ENCODE measurements around the gene MICALL2.

Gene MICALL2

GRCh38 chr7:1455241-1455939 lies 3.9 kb downstream of the MICALL2 start:
- TF ChIP-seq, protein P1, sequence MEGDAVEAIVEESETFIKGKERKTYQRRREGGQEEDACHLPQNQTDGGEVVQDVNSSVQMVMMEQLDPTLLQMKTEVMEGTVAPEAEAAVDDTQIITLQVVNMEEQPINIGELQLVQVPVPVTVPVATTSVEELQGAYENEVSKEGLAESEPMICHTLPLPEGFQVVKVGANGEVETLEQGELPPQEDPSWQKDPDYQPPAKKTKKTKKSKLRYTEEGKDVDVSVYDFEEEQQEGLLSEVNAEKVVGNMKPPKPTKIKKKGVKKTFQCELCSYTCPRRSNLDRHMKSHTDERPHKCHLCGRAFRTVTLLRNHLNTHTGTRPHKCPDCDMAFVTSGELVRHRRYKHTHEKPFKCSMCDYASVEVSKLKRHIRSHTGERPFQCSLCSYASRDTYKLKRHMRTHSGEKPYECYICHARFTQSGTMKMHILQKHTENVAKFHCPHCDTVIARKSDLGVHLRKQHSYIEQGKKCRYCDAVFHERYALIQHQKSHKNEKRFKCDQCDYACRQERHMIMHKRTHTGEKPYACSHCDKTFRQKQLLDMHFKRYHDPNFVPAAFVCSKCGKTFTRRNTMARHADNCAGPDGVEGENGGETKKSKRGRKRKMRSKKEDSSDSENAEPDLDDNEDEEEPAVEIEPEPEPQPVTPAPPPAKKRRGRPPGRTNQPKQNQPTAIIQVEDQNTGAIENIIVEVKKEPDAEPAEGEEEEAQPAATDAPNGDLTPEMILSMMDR (IDR thresholded peaks at IDR 0.05; ENCODE audit: low read depth, low read length): no peak
- TF ChIP-seq MYC (IDR thresholded peaks at IDR 0.05; ENCODE audit: low read depth, low read length): no peak
- TF ChIP-seq POLR2A (IDR thresholded peaks at IDR 0.05; ENCODE audit: extremely low read depth, insufficient read length): no peak
- TF ChIP-seq, protein P2, sequence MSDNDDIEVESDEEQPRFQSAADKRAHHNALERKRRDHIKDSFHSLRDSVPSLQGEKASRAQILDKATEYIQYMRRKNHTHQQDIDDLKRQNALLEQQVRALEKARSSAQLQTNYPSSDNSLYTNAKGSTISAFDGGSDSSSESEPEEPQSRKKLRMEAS (IDR thresholded peaks at IDR 0.05; ENCODE audit: low read depth, low read length): no peak
- DNase-seq (ENCODE audit: low read depth): no peak
- no peak overlapping the region for H3K4me3 ChIP-seq (ENCODE audit: low read depth, low read length)

- TF ChIP-seq, protein P2 (IDR thresholded peaks at IDR 0.05; ENCODE audit: low read depth, low read length): no peak
- TF ChIP-seq, protein P1 (IDR thresholded peaks at IDR 0.05; ENCODE audit: low read depth, low read length): no peak
- TF ChIP-seq POLR2A (IDR thresholded peaks at IDR 0.05; ENCODE audit: extremely low read depth, insufficient read length): no peak
- no peak for TF ChIP-seq MYC (IDR thresholded peaks at IDR 0.05; ENCODE audit: low read depth, low read length)
- H3K4me3 ChIP-seq (ENCODE audit: low read depth, low read length): no peak overlapping the region
- DNase-seq (ENCODE audit: low read depth): peak; percentile 42
These were observed 4.7 kb downstream of the MICALL2 start for GRCh38 chr7:1454542-1454941.

GRCh38 chr7:1452205-1452604 lies 7.1 kb downstream of the MICALL2 start:
- H3K4me3 ChIP-seq (ENCODE audit: low read depth, low read length): no peak overlapping the region
- TF ChIP-seq, protein P1 (IDR thresholded peaks at IDR 0.05; ENCODE audit: low read depth, low read length): no peak
- TF ChIP-seq, protein P2 (IDR thresholded peaks at IDR 0.05; ENCODE audit: low read depth, low read length): no peak
- no peak for TF ChIP-seq POLR2A (IDR thresholded peaks at IDR 0.05; ENCODE audit: extremely low read depth, insufficient read length)
- no peak for TF ChIP-seq MYC (IDR thresholded peaks at IDR 0.05; ENCODE audit: low read depth, low read length)
- no peak for DNase-seq (ENCODE audit: low read depth)

DNA sequence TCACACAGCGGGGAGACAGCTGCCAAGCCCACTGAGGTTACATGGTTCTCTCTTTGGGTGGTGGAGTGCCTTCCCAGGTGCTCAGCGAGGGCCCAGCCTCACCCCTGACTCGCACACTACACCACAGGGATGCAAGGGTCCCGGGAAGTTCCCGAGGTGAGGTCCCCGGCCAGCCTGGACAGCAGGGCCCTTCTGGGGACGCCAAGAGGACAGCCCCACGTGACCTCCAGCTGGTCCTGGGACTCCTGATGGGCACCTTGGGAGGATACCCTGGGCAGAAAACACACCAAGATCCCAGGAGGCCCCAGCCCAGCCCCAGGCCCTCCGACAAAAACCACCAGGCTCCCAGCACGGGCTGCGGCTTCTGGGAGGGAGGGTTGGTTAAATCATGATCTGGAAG lies 8.3 kb downstream of the MICALL2 start:
- H3K4me3 ChIP-seq (ENCODE audit: low read depth, low read length): no peak overlapping the region
- no peak for DNase-seq (ENCODE audit: low read depth)
- TF ChIP-seq, protein P2 (IDR thresholded peaks at IDR 0.05; ENCODE audit: low read depth, low read length): no peak
- no peak for TF ChIP-seq POLR2A (IDR thresholded peaks at IDR 0.05; ENCODE audit: extremely low read depth, insufficient read length)
- TF ChIP-seq, protein P1 (IDR thresholded peaks at IDR 0.05; ENCODE audit: low read depth, low read length): no peak
- no peak for TF ChIP-seq MYC (IDR thresholded peaks at IDR 0.05; ENCODE audit: low read depth, low read length)

DNA sequence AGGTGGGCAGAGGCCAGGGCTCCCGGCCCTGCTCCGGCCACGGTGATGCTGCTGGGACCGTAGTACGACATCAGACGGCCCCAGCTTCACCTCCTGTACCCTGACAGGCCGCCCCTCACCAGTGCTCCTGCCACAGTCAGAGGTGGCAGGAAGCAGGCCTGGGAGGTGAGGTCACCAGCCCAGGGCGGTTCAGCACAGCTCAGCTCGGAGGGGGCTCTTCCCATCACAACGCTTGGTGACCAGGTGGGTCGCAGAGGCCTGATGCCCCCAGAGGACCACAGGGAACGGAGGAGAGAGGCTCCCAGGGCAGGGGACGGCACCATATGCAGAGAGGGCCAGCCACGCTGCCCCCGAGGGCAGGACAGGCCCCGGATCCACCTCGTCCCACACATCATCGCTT lies 8.8 kb downstream of the MICALL2 start:
- H3K4me3 ChIP-seq (ENCODE audit: low read depth, low read length): no peak overlapping the region
- DNase-seq (ENCODE audit: low read depth): no peak
- TF ChIP-seq, protein P1 (IDR thresholded peaks at IDR 0.05; ENCODE audit: low read depth, low read length): no peak
- TF ChIP-seq POLR2A (IDR thresholded peaks at IDR 0.05; ENCODE audit: extremely low read depth, insufficient read length) (no peak), MYC (IDR thresholded peaks at IDR 0.05; ENCODE audit: low read depth, low read length) (no peak)
- TF ChIP-seq, protein P2 (IDR thresholded peaks at IDR 0.05; ENCODE audit: low read depth, low read length): no peak

Data from NB4 (cell line).